Testis (tissue), 5 donors: ENCODE measurements around the gene USP16. TPM values are rescaled to one million over a fixed set of nuclear protein-coding genes. Genes with fewer than 3 reads are reported as not detected.

Source experiments
- DNase-seq: peaks from one replicate; pipeline ENCODE4 v3.0.0-alpha.2; 2019
- H3K27ac ChIP-seq, 2 donors: fragments of 200-600 bp; sonication (generic); one replicate each; pipeline ENCODE4 v1.5.1; 2019
- H3K27me3 ChIP-seq: fragments of 200-600 bp; sonication (generic); one replicate; pipeline ENCODE4 v1.5.1; 2019
- H3K36me3 ChIP-seq: fragments of 200-600 bp; sonication (generic); one replicate; pipeline ENCODE4 v1.5.1; 2017; ENCODE audit warnings: low read depth; ENCODE audit errors: missing control alignments
- H3K4me1 ChIP-seq: fragments of 200-600 bp; sonication (generic); one replicate; pipeline ENCODE4 v1.5.1; 2019
- H3K4me3 ChIP-seq, 2 donors: fragments of 200-600 bp; sonication (generic); one replicate each; pipeline ENCODE4 v1.5.1; 2017 to 2019
- H3K9me3 ChIP-seq: fragments of 200-600 bp; sonication (generic); one replicate; pipeline ENCODE4 v1.5.1; 2017
- CTCF ChIP-seq, 3 experiments: fragments of 450-650 bp in 2 of 3; fragments of 200-600 bp in 1 of 3; sonication (generic) in 1 of 3; IDR thresholded peaks; one replicate each; pipeline ENCODE4 v1.5.1; 2016 to 2019; ENCODE audit warnings: antibody characterized with exemption in 3 of 3, mild to moderate bottlenecking in 2 of 3, moderate library complexity in 1 of 3
- POLR2A ChIP-seq: fragments of 450-650 bp; IDR thresholded peaks from one replicate; pipeline ENCODE4 v1.6.1; 2017; ENCODE audit warnings: antibody characterized with exemption, mild to moderate bottlenecking, moderate library complexity
- WGBS, 2 donors: methylation state at CpG; one replicate each; pipeline ENCODE4 v1.1.5; 2018; 5-methylcytosine and 5-hydroxymethylcytosine counted together
- intact Hi-C: fragments of 100-400 bp; cut with DNase I; formaldehyde crosslinking; loops from one replicate; pipeline ENCODE4 v1.15.1; 2023; ENCODE audit warnings: low total_unique reads
- long read RNA-seq, 2 donors: transcript quantifications; one replicate each; lab custom pipeline, GENCODE V29; 2026
- polyA plus RNA-seq: library from polyadenylated mRNA; stranded (reverse); fragments of 350-450 nt; fragmentation: Illumina TruSeq; extraction: RNeasy Lipid Tissue Mini Kit (QIAGEN cat#74804); gene quantifications from one replicate; pipeline ENCODE4 v1.2.3, GENCODE V29; 2014; ENCODE audit warnings: low read depth, low replicate concordance; ENCODE audit not compliant: insufficient read depth
- total RNA-seq, 2 donors: library from RNA; depleted of rRNA; stranded (reverse); fragments of >200 nt; gene quantifications; one replicate each; pipeline ENCODE4 v1.2.3, GENCODE V29; 2016

The USP16 gene
- total RNA-seq (10 to 100 TPM; 33.2 to 37.9 TPM), polyA plus RNA-seq (17.9 TPM)
- long read RNA-seq, donor 1, partial matches to known transcripts, result 0 of 3 reads
- long read RNA-seq, donor 1, other reads (novel, unspliced or antisense), result 0 of 3 reads
- long read RNA-seq, donor 2, partial matches to known transcripts, result 0 of 2 reads
- long read RNA-seq, donor 2, other reads (novel, unspliced or antisense), result 0 of 2 reads

GRCh38 chr21:29024474-29025327, at the start of gene USP16:
TSS of gene USP16 (plus strand) at chr21:29024668. CDS start at chr21:29027914, 3,246 bp downstream.
- DNase-seq, result peak; percentile 97
- no peaks in the 10 kb centered on the region for H3K36me3 ChIP-seq
- intact Hi-C loops, result no loop called here
- H3K9me3 ChIP-seq, result no peaks in the 10 kb centered on the region
- no peaks in the 10 kb centered on the region for H3K27me3 ChIP-seq
- peak within 1 kb of the TSS; percentile 76 to 88 for H3K4me3 ChIP-seq
- peak within 1 kb of the TSS; percentile 98 for H3K27ac ChIP-seq
- 0% methylated on average over 21 to 48 of the region's 48 CpGs for WGBS, 2 donors
- H3K4me1 ChIP-seq, result peaks cover 8% of the 10 kb centered on the region
- TF ChIP-seq CTCF (IDR thresholded peaks at IDR 0.05) (peak in 1 of 3 experiments; percentile 41), POLR2A (no peak)

GRCh38 chr21:28975397-28975796, 49.1 kb upstream of the USP16 start:
- Histone ChIP-seq H3K4me3 (no peak overlapping the region), H3K36me3 (no peaks in the 10 kb centered on the region), H3K9me3 (no peaks in the 10 kb centered on the region), H3K27me3 (no peaks in the 10 kb centered on the region), H3K4me1 (no peaks in the 10 kb centered on the region), H3K27ac (no peak overlapping the region)
- DNase-seq, result no peak
- TF ChIP-seq CTCF (IDR thresholded peaks at IDR 0.05) (no peak), POLR2A (no peak)
- intact Hi-C loops, result no loop called here
- 51 to 70% methylated on average over 3 of the region's 3 CpGs for WGBS, 2 donors

- Histone ChIP-seq H3K27me3 (no peaks in the 10 kb centered on the region), H3K36me3 (no peaks in the 10 kb centered on the region), H3K9me3 (no peaks in the 10 kb centered on the region)
Measured at GRCh38 chr21:28979092-28979491, 45.4 kb upstream of the USP16 start.

GRCh38 chr21:28982637-28983036, 41.8 kb upstream of the USP16 start:
- H3K4me1 ChIP-seq, result no peaks in the 10 kb centered on the region
- H3K27me3 ChIP-seq, result no peaks in the 10 kb centered on the region
- H3K36me3 ChIP-seq, result no peaks in the 10 kb centered on the region
- no peak overlapping the region for H3K27ac ChIP-seq
- no peak overlapping the region for H3K4me3 ChIP-seq
- intact Hi-C loops, result no loop called here
- WGBS, 2 donors, result 86 to 90% methylated on average over 1 of the region's 1 CpG
- H3K9me3 ChIP-seq, result no peaks in the 10 kb centered on the region
- no peak for DNase-seq
- no peak for TF ChIP-seq CTCF (IDR thresholded peaks at IDR 0.05)
- no peak for TF ChIP-seq POLR2A

More at GRCh38 chr21:28979092-28979491, 45.4 kb upstream of the USP16 start:
- intact Hi-C loops, result no loop called here
- no peak for DNase-seq
- 70 to 77% methylated on average over 1 of the region's 1 CpG for whole genome bisulfite sequencing, 2 donors
- Histone ChIP-seq H3K4me3 (no peak overlapping the region), H3K4me1 (no peaks in the 10 kb centered on the region), H3K27ac (no peak overlapping the region)
- no peak for TF ChIP-seq CTCF (IDR thresholded peaks at IDR 0.05)
- TF ChIP-seq POLR2A, result no peak
